Prostate gland (tissue), 2 donors: ENCODE data around the gene UTP18. TPM values are rescaled to one million over a fixed set of nuclear protein-coding genes. Genes with fewer than 3 reads are reported as not detected.
"Not testable (repeated sequence)": the region's sequence is repeated elsewhere in the genome, so short reads cannot be mapped to it uniquely, and the experiment has no call there.

ENCODE experiments used
- DNase-seq: peaks from one replicate; pipeline ENCODE4 v3.0.0-alpha.2; 2019; ENCODE audit warnings: low spot score
- H3K27ac ChIP-seq, 2 donors: fragments of 200-600 bp; sonication (generic); 2 replicates each; pipeline ENCODE4 v1.5.1; 2017 to 2019
- H3K27me3 ChIP-seq: fragments of 200-600 bp; sonication (generic); replicated peaks from 2 replicates; pipeline ENCODE4 v1.5.1; 2019; ENCODE audit not compliant: insufficient read depth
- H3K36me3 ChIP-seq, 2 donors: fragments of 200-600 bp; sonication (generic); 1 replicate in 1 of 2; 2 replicates in 1 of 2; pipeline versions ENCODE4 v1.5.1 to v1.8.1; 2017 to 2019
- H3K4me1 ChIP-seq: fragments of 200-600 bp; sonication (generic); replicated peaks from 2 replicates; pipeline ENCODE4 v1.5.1; 2019
- H3K4me3 ChIP-seq, 2 donors: fragments of 200-600 bp; sonication (generic); 2 replicates each; pipeline ENCODE4 v1.5.1; 2017 to 2019
- H3K9me3 ChIP-seq: fragments of 200-600 bp; sonication (generic); 2 replicates; pipeline ENCODE4 v1.5.1; 2017
- POLR2A ChIP-seq: fragments of 450-650 bp; IDR thresholded peaks from one replicate; pipeline ENCODE4 v1.6.1; 2016; ENCODE audit warnings: antibody characterized with exemption, mild to moderate bottlenecking
- POLR2AphosphoS5 ChIP-seq: sonication (generic); formaldehyde crosslinking; IDR thresholded peaks from one replicate; pipeline ENCODE4 v1.6.1; 2017; ENCODE audit warnings: antibody characterized with exemption
- WGBS: methylation state at CpG from one replicate; pipeline ENCODE4 v1.1.5; 2018; 5-methylcytosine and 5-hydroxymethylcytosine counted together
- intact Hi-C: fragments of 100-400 bp; cut with DNase I; formaldehyde crosslinking; loops from one replicate; pipeline ENCODE4 v1.14.2; 2022
- total RNA-seq, 2 donors: library from RNA; depleted of rRNA; stranded (reverse); fragments of >200 nt; gene quantifications; one replicate each; pipeline ENCODE4 v1.1.0, GENCODE V29; 2016
- TF ChIP-seq, protein P1 (sequence below), 4 experiments: fragments of 200-600 bp in 2 of 4; fragments of 450-650 bp in 2 of 4; sonication (generic) in 2 of 4; IDR thresholded peaks; 1 replicate in 3 of 4; 2 replicates in 1 of 4; pipeline ENCODE4 v1.5.1; 2016 to 2019; ENCODE audit warnings: antibody characterized with exemption in 4 of 4, mild to moderate bottlenecking in 2 of 4, moderate library complexity in 2 of 4

UTP18 gene
- total RNA-seq, 2 donors from 2014 or later = 27.6 to 43.5 TPM

DNA sequence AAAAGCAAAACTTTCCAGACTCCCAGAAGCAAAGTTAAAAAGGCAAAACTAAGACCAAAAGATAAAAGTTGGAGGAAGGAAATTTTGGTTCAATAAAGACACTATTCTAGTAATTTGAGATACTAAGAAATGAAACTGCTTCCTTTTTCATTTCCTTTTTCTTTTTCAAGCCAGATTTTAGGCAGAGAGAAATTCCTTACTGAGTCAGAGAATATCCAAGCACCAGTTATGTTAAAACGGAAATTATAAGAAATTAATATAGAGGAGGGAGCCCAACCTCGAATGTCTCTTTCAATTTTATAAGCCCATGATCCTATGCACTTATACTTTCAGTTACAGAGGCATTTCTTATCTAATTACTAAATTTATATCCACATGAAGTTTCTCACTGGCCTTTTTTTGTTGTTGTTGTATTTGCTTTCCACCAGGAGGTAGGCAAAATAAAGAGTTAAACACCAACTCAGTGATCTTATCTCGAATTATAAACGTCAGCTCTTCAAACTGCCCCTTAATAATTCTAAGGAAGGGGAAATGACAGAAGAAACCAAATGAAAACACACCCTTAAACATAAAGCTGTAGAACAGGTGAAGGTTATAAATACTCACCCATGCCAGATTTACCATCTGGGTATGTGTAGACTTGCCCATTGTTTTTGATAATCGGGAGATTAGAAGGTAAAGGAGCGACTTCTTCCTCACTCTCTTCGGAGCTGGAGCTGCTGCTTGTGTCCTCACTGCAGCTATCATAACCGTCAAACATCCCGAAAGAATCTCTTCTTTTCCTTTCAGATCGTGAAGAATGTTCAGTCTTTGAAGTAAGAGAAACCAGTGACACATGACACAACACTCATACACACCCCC is 35.7 kb upstream of the UTP18 start:
- intact Hi-C loops = no loop called here
- no peaks in the 10 kb centered on the region for H3K27me3 ChIP-seq
- no peaks in the 10 kb centered on the region for H3K36me3 ChIP-seq
- WGBS = 5% methylated on average over 10 of the region's 10 CpGs
- no peak overlapping the region for H3K4me3 ChIP-seq
- H3K9me3 ChIP-seq = no peaks in the 10 kb centered on the region
- DNase-seq = no peak
- peaks cover under 1% of the 10 kb centered on the region for H3K4me1 ChIP-seq
- no peak overlapping the region for H3K27ac ChIP-seq
- TF ChIP-seq POLR2A = no peak
- TF ChIP-seq POLR2AphosphoS5 = no peak
- TF ChIP-seq, protein P1, sequence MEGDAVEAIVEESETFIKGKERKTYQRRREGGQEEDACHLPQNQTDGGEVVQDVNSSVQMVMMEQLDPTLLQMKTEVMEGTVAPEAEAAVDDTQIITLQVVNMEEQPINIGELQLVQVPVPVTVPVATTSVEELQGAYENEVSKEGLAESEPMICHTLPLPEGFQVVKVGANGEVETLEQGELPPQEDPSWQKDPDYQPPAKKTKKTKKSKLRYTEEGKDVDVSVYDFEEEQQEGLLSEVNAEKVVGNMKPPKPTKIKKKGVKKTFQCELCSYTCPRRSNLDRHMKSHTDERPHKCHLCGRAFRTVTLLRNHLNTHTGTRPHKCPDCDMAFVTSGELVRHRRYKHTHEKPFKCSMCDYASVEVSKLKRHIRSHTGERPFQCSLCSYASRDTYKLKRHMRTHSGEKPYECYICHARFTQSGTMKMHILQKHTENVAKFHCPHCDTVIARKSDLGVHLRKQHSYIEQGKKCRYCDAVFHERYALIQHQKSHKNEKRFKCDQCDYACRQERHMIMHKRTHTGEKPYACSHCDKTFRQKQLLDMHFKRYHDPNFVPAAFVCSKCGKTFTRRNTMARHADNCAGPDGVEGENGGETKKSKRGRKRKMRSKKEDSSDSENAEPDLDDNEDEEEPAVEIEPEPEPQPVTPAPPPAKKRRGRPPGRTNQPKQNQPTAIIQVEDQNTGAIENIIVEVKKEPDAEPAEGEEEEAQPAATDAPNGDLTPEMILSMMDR (IDR thresholded peaks at IDR 0.05) = no peak

DNA sequence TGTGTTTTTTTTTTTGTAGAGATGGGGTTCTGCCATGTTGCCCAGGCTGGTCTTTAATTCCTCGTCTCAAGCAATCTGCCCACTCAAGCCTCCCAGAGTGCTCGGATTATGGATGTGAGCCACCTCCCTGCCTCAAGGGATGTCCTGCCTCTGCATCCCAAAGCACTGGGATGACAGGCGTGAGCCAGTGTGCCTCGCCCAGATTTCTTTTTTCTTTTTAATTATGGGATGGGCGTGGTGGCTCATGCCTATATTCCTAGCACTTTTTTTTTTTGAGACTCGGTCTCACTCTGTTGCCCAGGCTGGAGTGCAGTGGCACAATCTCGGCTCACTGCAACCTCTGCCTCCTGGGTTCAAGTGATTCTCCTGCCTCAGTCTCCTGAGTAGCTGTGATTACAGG is 34.8 kb upstream of the UTP18 start:
- H3K36me3 ChIP-seq, H3K27ac ChIP-seq, H3K9me3 ChIP-seq, DNase-seq, H3K27me3 ChIP-seq, H3K4me1 ChIP-seq, H3K4me3 ChIP-seq, intact Hi-C loops: not testable (repeated sequence)
- 85% methylated on average over 7 of the region's 7 CpGs for WGBS

DNA sequence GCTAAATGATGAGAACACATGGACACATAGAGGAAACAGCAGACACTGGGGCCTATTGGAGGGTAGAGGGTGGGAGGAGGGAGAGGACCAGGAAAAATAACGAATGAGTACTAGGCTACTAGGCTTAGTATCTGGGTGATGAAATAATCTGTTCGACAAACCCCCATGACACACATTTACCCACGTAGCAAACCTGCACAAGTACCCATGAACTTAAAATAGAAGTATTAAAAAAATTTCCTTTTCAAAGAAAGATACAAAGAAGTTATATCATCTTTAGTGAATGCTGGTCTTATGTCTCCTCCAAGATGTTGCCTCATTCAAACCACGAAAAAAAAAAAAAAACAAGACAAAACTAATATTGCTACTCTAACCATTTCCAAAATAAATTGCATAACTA is 32.2 kb upstream of the UTP18 start:
- H3K36me3 ChIP-seq = no peaks in the 10 kb centered on the region
- no peak for DNase-seq
- H3K9me3 ChIP-seq = no peaks in the 10 kb centered on the region
- H3K27ac ChIP-seq = no peak overlapping the region
- no peak for TF ChIP-seq POLR2A
- no peak for TF ChIP-seq POLR2AphosphoS5
- TF ChIP-seq, protein P1 (IDR thresholded peaks at IDR 0.05) = no peak
- 73% methylated on average over 4 of the region's 4 CpGs for WGBS
- H3K4me3 ChIP-seq = no peak overlapping the region
- no peaks in the 10 kb centered on the region for H3K4me1 ChIP-seq
- intact Hi-C loops = no loop called here
- no peaks in the 10 kb centered on the region for H3K27me3 ChIP-seq

DNA sequence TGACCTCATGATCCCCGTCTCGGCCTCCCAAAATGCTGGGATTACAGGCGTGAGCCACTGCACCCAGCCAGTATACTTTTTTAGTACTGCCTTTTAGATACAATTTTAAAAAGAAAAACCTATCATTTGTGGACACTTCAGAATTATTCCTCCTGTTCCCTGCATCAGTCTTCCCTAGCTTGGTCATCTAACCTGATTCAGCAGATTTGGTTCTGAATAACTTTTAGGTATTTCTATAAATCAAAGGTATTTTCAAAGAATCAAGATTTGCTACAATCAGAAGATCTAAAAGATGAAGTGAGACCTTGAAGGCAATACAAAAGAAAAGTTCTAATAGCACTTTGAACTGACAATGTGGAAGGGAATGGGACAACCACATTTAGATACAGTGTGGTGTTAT is 30.5 kb upstream of the UTP18 start:
- no peaks in the 10 kb centered on the region for H3K4me1 ChIP-seq
- no peak overlapping the region for H3K4me3 ChIP-seq
- intact Hi-C loops = no loop called here
- DNase-seq = no peak
- no peak for TF ChIP-seq POLR2AphosphoS5
- TF ChIP-seq, protein P1 (IDR thresholded peaks at IDR 0.05) = no peak
- TF ChIP-seq POLR2A = no peak
- no peaks in the 10 kb centered on the region for H3K36me3 ChIP-seq
- H3K9me3 ChIP-seq = no peaks in the 10 kb centered on the region
- 93% methylated on average over 3 of the region's 3 CpGs for WGBS
- no peak overlapping the region for H3K27ac ChIP-seq
- no peaks in the 10 kb centered on the region for H3K27me3 ChIP-seq

DNA sequence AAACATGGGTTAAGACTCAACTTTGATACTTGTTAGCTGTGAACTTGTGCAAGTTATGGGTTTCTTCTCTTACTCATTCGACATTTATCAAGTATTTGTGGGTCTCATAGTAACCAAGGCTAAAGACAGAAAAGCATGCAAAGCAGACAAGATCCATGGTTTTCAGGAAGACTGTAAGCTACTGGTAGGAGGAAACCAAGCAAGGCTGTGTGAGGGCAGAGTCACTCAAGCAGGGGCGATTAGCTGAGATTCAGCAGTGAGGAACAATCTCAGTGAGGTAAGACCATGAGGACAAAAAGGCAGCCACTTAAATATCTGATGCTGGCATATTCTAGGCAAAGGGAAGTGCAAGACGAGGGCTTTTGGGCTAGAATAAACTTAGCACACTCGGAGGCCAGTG is 30.0 kb upstream of the UTP18 start:
- DNase-seq = no peak
- Histone ChIP-seq H3K27me3 (no peaks in the 10 kb centered on the region), H3K4me3 (no peak overlapping the region), H3K36me3 (no peaks in the 10 kb centered on the region), H3K4me1 (no peaks in the 10 kb centered on the region), H3K27ac (no peak overlapping the region), H3K9me3 (no peaks in the 10 kb centered on the region)
- intact Hi-C loops = no loop called here
- 91% methylated on average over 4 of the region's 4 CpGs for WGBS
- TF ChIP-seq POLR2A (no peak), POLR2AphosphoS5 (no peak)
- TF ChIP-seq, protein P1 (IDR thresholded peaks at IDR 0.05) = no peak
